KOPT-K1 (cell line): ENCODE results near the gene SESN3.

ENCODE experiments used
- H3K27ac ChIP-seq: fragments of 200-600 bp; sonication (generic); 2 replicates; pipeline ENCODE4 v1.5.1; 2016; ENCODE audit warnings: antibody characterized with exemption, mild to moderate bottlenecking, low read depth, low read length; ENCODE audit not compliant: poor library complexity, severe bottlenecking
- H3K36me3 ChIP-seq: fragments of 200-600 bp; sonication (generic); 2 replicates; pipeline ENCODE4 v1.5.1; 2017; ENCODE audit warnings: antibody characterized with exemption, mild to moderate bottlenecking, low read length, moderate library complexity; ENCODE audit not compliant: insufficient read depth
- H3K9me3 ChIP-seq: fragments of 200-600 bp; sonication (generic); 2 replicates; pipeline ENCODE4 v1.5.1; 2017; ENCODE audit warnings: antibody characterized with exemption, low read length, mild to moderate bottlenecking; ENCODE audit not compliant: insufficient read depth, poor library complexity, severe bottlenecking

SESN3 gene

GRCh38 chr11:95200781-95201457 lies 30.1 kb downstream of the SESN3 start:
- Histone ChIP-seq H3K9me3 (no peaks in the 10 kb centered on the region), H3K36me3 (no peaks in the 10 kb centered on the region), H3K27ac (no peak overlapping the region)

- Histone ChIP-seq H3K9me3 (no peaks in the 10 kb centered on the region), H3K36me3 (no peaks in the 10 kb centered on the region), H3K27ac (no peak overlapping the region)
Observed at GRCh38 chr11:95195831-95196230, 35.2 kb downstream of the SESN3 start.

GRCh38 chr11:95193541-95193940 lies 37.5 kb downstream of the SESN3 start:
- Histone ChIP-seq H3K9me3 (no peaks in the 10 kb centered on the region), H3K27ac (no peak overlapping the region), H3K36me3 (no peaks in the 10 kb centered on the region)

- H3K9me3 ChIP-seq = no peaks in the 10 kb centered on the region
- H3K36me3 ChIP-seq = no peaks in the 10 kb centered on the region
- no peak overlapping the region for H3K27ac ChIP-seq
Observed at GRCh38 chr11:95192717-95193116, 38.3 kb downstream of the SESN3 start.

GRCh38 chr11:95187723-95188122 lies 43.3 kb downstream of the SESN3 start:
- H3K27ac ChIP-seq = no peak overlapping the region
- no peaks in the 10 kb centered on the region for H3K36me3 ChIP-seq
- H3K9me3 ChIP-seq = no peaks in the 10 kb centered on the region

- no peaks in the 10 kb centered on the region for H3K9me3 ChIP-seq
- H3K36me3 ChIP-seq = no peaks in the 10 kb centered on the region
- H3K27ac ChIP-seq = no peak overlapping the region
Observed at GRCh38 chr11:95182397-95182796, 48.6 kb downstream of the SESN3 start.

- Histone ChIP-seq H3K27ac (no peak overlapping the region), H3K9me3 (no peaks in the 10 kb centered on the region), H3K36me3 (no peaks in the 10 kb centered on the region)
Observed at GRCh38 chr11:95175818-95176380, 55.1 kb downstream of the SESN3 start.

- Histone ChIP-seq H3K27ac (no peak overlapping the region), H3K9me3 (no peaks in the 10 kb centered on the region), H3K36me3 (no peaks in the 10 kb centered on the region)
Observed at GRCh38 chr11:95170294-95170693, 60.7 kb downstream of the SESN3 start.

- H3K36me3 ChIP-seq = no peaks in the 10 kb centered on the region
- no peak overlapping the region for H3K27ac ChIP-seq
- H3K9me3 ChIP-seq = no peaks in the 10 kb centered on the region
Observed at GRCh38 chr11:95166781-95167180, 64.2 kb downstream of the SESN3 start.

GRCh38 chr11:95165638-95166037 lies 65.4 kb downstream of the SESN3 start:
- H3K9me3 ChIP-seq = no peaks in the 10 kb centered on the region
- H3K27ac ChIP-seq = no peak overlapping the region
- H3K36me3 ChIP-seq = no peaks in the 10 kb centered on the region

- Histone ChIP-seq H3K27ac (no peak overlapping the region), H3K9me3 (no peaks in the 10 kb centered on the region), H3K36me3 (no peaks in the 10 kb centered on the region)
Observed at GRCh38 chr11:95163106-95163505, 67.9 kb downstream of the SESN3 start.

GRCh38 chr11:95161248-95161647 lies 69.8 kb downstream of the SESN3 start:
- no peak overlapping the region for H3K27ac ChIP-seq
- H3K36me3 ChIP-seq = no peaks in the 10 kb centered on the region
- H3K9me3 ChIP-seq = no peaks in the 10 kb centered on the region

GRCh38 chr11:95157824-95158223 lies 73.2 kb downstream of the SESN3 start:
- no peaks in the 10 kb centered on the region for H3K36me3 ChIP-seq
- no peaks in the 10 kb centered on the region for H3K9me3 ChIP-seq
- H3K27ac ChIP-seq = no peak overlapping the region

- no peak overlapping the region for H3K27ac ChIP-seq
- H3K9me3 ChIP-seq = no peaks in the 10 kb centered on the region
- H3K36me3 ChIP-seq = no peaks in the 10 kb centered on the region
Observed at GRCh38 chr11:95156916-95157541, 74.0 kb downstream of the SESN3 start.

GRCh38 chr11:95156133-95156721 lies 74.8 kb downstream of the SESN3 start:
- no peaks in the 10 kb centered on the region for H3K9me3 ChIP-seq
- no peaks in the 10 kb centered on the region for H3K36me3 ChIP-seq
- no peak overlapping the region for H3K27ac ChIP-seq
